ENCODE measurements around the gene CSRNP3.

The CSRNP3 gene

GRCh38 chr2:165624470-165624800, 154.9 kb downstream of the CSRNP3 start:
- no peak for DNase-seq (ENCODE audit: low read depth, low spot score)
- TF ChIP-seq EZH2 (IDR thresholded peaks at IDR 0.05) (no peak), POLR2AphosphoS5 (IDR thresholded peaks at IDR 0.05; ENCODE audit: borderline replicate concordance, low read depth, low read length) (no peak), FOXP2 (optimal IDR thresholded peaks at IDR 0.05; ENCODE audit: control extremely low read depth, extremely low read length, insufficient read depth) (no peak)
- Histone ChIP-seq H3K9me3 (ENCODE audit: low read depth, low read length) (no peaks in the 10 kb centered on the region), H3K27ac (no peak overlapping the region), H3K9ac (ENCODE audit: insufficient read length) (no peak overlapping the region), H3K4me3 (no peak overlapping the region), H3K36me3 (ENCODE audit: insufficient read depth, low read length) (no peaks in the 10 kb centered on the region)

- no peaks in the 10 kb centered on the region for H3K36me3 ChIP-seq (ENCODE audit: insufficient read depth, low read length)
- H3K9me3 ChIP-seq (ENCODE audit: low read depth, low read length): no peaks in the 10 kb centered on the region
- H3K27ac ChIP-seq: no peak overlapping the region
- TF ChIP-seq EZH2 (IDR thresholded peaks at IDR 0.05): no peak
- no peak for TF ChIP-seq FOXP2 (optimal IDR thresholded peaks at IDR 0.05; ENCODE audit: control extremely low read depth, extremely low read length, insufficient read depth)
- TF ChIP-seq POLR2AphosphoS5 (IDR thresholded peaks at IDR 0.05; ENCODE audit: borderline replicate concordance, low read depth, low read length): no peak
- DNase-seq (ENCODE audit: low read depth, low spot score): no peak
- H3K9ac ChIP-seq (ENCODE audit: insufficient read length): no peak overlapping the region
- H3K4me3 ChIP-seq: no peak overlapping the region
Measured at GRCh38 chr2:165627470-165627869, 158.0 kb downstream of the CSRNP3 start.

- Histone ChIP-seq H3K36me3 (ENCODE audit: insufficient read depth, low read length) (no peaks in the 10 kb centered on the region), H3K9me3 (ENCODE audit: low read depth, low read length) (no peaks in the 10 kb centered on the region), H3K27ac (no peak overlapping the region), H3K9ac (ENCODE audit: insufficient read length) (no peak overlapping the region), H3K4me3 (no peak overlapping the region)
- DNase-seq (ENCODE audit: low read depth, low spot score): no peak
- TF ChIP-seq EZH2 (IDR thresholded peaks at IDR 0.05) (no peak), FOXP2 (optimal IDR thresholded peaks at IDR 0.05; ENCODE audit: control extremely low read depth, extremely low read length, insufficient read depth) (no peak), POLR2AphosphoS5 (IDR thresholded peaks at IDR 0.05; ENCODE audit: borderline replicate concordance, low read depth, low read length) (no peak)
Measured at GRCh38 chr2:165629776-165630175, 160.3 kb downstream of the CSRNP3 start.

GRCh38 chr2:165630236-165630635, 160.7 kb downstream of the CSRNP3 start:
- no peak overlapping the region for H3K4me3 ChIP-seq
- no peak overlapping the region for H3K27ac ChIP-seq
- TF ChIP-seq EZH2 (IDR thresholded peaks at IDR 0.05) (no peak), POLR2AphosphoS5 (IDR thresholded peaks at IDR 0.05; ENCODE audit: borderline replicate concordance, low read depth, low read length) (no peak), FOXP2 (optimal IDR thresholded peaks at IDR 0.05; ENCODE audit: control extremely low read depth, extremely low read length, insufficient read depth) (no peak)
- no peaks in the 10 kb centered on the region for H3K36me3 ChIP-seq (ENCODE audit: insufficient read depth, low read length)
- no peak overlapping the region for H3K9ac ChIP-seq (ENCODE audit: insufficient read length)
- no peak for DNase-seq (ENCODE audit: low read depth, low spot score)
- H3K9me3 ChIP-seq (ENCODE audit: low read depth, low read length): no peaks in the 10 kb centered on the region

- Histone ChIP-seq H3K9me3 (ENCODE audit: low read depth, low read length) (no peaks in the 10 kb centered on the region), H3K9ac (ENCODE audit: insufficient read length) (no peak overlapping the region), H3K27ac (no peak overlapping the region), H3K4me3 (no peak overlapping the region), H3K36me3 (ENCODE audit: insufficient read depth, low read length) (no peaks in the 10 kb centered on the region)
- TF ChIP-seq EZH2 (IDR thresholded peaks at IDR 0.05) (no peak), POLR2AphosphoS5 (IDR thresholded peaks at IDR 0.05; ENCODE audit: borderline replicate concordance, low read depth, low read length) (peak; percentile 44; the same call in 1 of the 2 replicates), FOXP2 (optimal IDR thresholded peaks at IDR 0.05; ENCODE audit: control extremely low read depth, extremely low read length, insufficient read depth) (no peak)
- no peak for DNase-seq (ENCODE audit: low read depth, low spot score)
Measured at GRCh38 chr2:165631089-165631488, 161.6 kb downstream of the CSRNP3 start.

DNA sequence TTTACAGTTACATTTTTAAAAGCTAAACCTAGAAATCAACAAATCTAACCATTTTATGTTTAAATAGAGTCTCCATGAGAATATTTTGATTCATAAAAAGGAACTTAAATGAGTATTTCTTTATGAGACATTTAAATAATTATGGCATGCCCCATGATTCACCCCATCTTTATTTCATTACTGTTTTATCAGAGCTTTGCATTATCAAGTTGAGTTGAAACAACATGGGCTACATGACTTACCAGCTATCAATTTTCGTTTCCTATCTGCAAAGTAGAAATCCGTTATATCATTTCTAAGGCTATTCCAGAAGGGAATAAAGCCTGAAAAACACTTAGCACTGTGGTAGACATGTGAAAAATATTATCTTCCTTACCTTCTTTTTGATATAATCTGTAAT, 163.1 kb downstream of the CSRNP3 start:
- H3K9me3 ChIP-seq (ENCODE audit: low read depth, low read length): no peaks in the 10 kb centered on the region
- H3K4me3 ChIP-seq: no peak overlapping the region
- no peak overlapping the region for H3K9ac ChIP-seq (ENCODE audit: insufficient read length)
- no peak overlapping the region for H3K27ac ChIP-seq
- TF ChIP-seq POLR2AphosphoS5 (IDR thresholded peaks at IDR 0.05; ENCODE audit: borderline replicate concordance, low read depth, low read length): no peak
- no peak for TF ChIP-seq FOXP2 (optimal IDR thresholded peaks at IDR 0.05; ENCODE audit: control extremely low read depth, extremely low read length, insufficient read depth)
- no peak for TF ChIP-seq EZH2 (IDR thresholded peaks at IDR 0.05)
- H3K36me3 ChIP-seq (ENCODE audit: insufficient read depth, low read length): no peaks in the 10 kb centered on the region
- no peak for DNase-seq (ENCODE audit: low read depth, low spot score)

DNA sequence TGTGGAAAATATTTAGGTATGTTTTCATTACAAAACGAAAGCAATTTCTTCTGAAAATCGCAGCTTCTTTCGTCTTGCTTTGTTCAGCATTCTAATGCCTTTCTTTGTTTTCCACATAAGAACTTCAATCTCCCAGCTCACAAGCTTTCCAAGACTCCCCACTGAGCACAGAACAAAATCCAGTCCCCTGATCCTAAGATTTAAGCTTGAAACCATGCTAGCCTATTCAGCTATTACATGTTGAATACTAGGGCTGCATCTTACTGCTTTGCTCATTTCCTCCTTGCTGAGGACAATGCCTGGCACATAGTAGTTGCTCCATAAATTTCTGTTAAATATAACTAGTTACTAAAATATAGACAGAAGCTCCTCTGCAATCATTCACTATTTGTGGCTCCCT, 163.9 kb downstream of the CSRNP3 start:
- H3K27ac ChIP-seq: no peak overlapping the region
- no peak overlapping the region for H3K4me3 ChIP-seq
- no peaks in the 10 kb centered on the region for H3K9me3 ChIP-seq (ENCODE audit: low read depth, low read length)
- DNase-seq (ENCODE audit: low read depth, low spot score): no peak
- TF ChIP-seq EZH2 (IDR thresholded peaks at IDR 0.05): no peak
- no peak for TF ChIP-seq FOXP2 (optimal IDR thresholded peaks at IDR 0.05; ENCODE audit: control extremely low read depth, extremely low read length, insufficient read depth)
- no peak for TF ChIP-seq POLR2AphosphoS5 (IDR thresholded peaks at IDR 0.05; ENCODE audit: borderline replicate concordance, low read depth, low read length)
- no peaks in the 10 kb centered on the region for H3K36me3 ChIP-seq (ENCODE audit: insufficient read depth, low read length)
- H3K9ac ChIP-seq (ENCODE audit: insufficient read length): no peak overlapping the region

DNA sequence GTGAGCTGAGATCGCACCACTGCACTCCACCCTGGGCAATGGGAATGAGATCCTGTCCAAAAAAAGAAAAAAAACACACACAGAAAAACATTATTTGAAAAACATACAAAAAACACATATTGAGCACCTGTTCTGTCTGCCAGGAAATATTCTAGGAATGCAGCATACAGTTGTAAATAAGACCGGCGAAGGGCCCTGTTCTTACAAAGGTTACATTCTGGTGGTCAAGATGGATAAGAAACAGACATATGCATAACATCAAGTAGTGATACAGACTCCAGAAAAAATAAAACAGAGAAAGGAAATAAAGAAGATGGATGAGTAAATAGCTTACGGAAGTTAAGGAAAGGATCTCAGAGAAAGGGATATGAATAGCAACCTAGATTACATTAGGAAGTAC, 164.8 kb downstream of the CSRNP3 start:
- H3K27ac ChIP-seq: no peak overlapping the region
- 0 out of 2 replicates have a peak overlapping the region, but pooled peaks have one; percentile 52 for H3K4me3 ChIP-seq
- no peaks in the 10 kb centered on the region for H3K36me3 ChIP-seq (ENCODE audit: insufficient read depth, low read length)
- TF ChIP-seq EZH2 (IDR thresholded peaks at IDR 0.05): no peak
- no peaks in the 10 kb centered on the region for H3K9me3 ChIP-seq (ENCODE audit: low read depth, low read length)
- H3K9ac ChIP-seq (ENCODE audit: insufficient read length): no peak overlapping the region
- no peak for DNase-seq (ENCODE audit: low read depth, low spot score)

GRCh38 chr2:165634855-165635254, 165.4 kb downstream of the CSRNP3 start:
- DNase-seq (ENCODE audit: low read depth, low spot score): peak; percentile 88
- H3K9ac ChIP-seq (ENCODE audit: insufficient read length): no peak overlapping the region

More at GRCh38 chr2:165634855-165635254, 165.4 kb downstream of the CSRNP3 start:
- Histone ChIP-seq H3K9me3 (ENCODE audit: low read depth, low read length) (no peaks in the 10 kb centered on the region), H3K27ac (no peak overlapping the region), H3K36me3 (ENCODE audit: insufficient read depth, low read length) (no peaks in the 10 kb centered on the region), H3K4me3 (peak overlapping the region; percentile 52)
- peak; percentile 54; the same call in 1 of the 2 replicates for TF ChIP-seq POLR2AphosphoS5 (IDR thresholded peaks at IDR 0.05; ENCODE audit: borderline replicate concordance, low read depth, low read length)
- TF ChIP-seq FOXP2 (optimal IDR thresholded peaks at IDR 0.05; ENCODE audit: control extremely low read depth, extremely low read length, insufficient read depth): peak; percentile 98
- no peak for TF ChIP-seq EZH2 (IDR thresholded peaks at IDR 0.05)

Measured in SK-N-MC (cell line).